Stimulated activated CD8-positive, alpha-beta memory T cell treated with anti-CD3 and anti-CD28 coated beads, Interleukin-2, amount 100 ng/mL, for 1 hour (primary cell): ENCODE measurements around the gene SMPD2.

ENCODE experiments used
- DNase-seq, 2 donors: peaks; one replicate each; pipeline ENCODE4 v3.0.0-alpha.2; 2020; ENCODE audit warnings: low read depth in 2 of 2

SMPD2 gene

GRCh38 chr6:109446541-109446940 is 6.0 kb downstream of the SMPD2 start:
- DNase-seq, result no peak

GRCh38 chr6:109447087-109447486 is 6.6 kb downstream of the SMPD2 start:
- DNase-seq, result no peak

- DNase-seq, result no peak
Observed at GRCh38 chr6:109447878-109448555, 7.5 kb downstream of the SMPD2 start.

GRCh38 chr6:109448615-109449014 is 8.1 kb downstream of the SMPD2 start:
- no peak for DNase-seq

- DNase-seq, result no peak
Observed at GRCh38 chr6:109449064-109449794, 8.7 kb downstream of the SMPD2 start.

DNA sequence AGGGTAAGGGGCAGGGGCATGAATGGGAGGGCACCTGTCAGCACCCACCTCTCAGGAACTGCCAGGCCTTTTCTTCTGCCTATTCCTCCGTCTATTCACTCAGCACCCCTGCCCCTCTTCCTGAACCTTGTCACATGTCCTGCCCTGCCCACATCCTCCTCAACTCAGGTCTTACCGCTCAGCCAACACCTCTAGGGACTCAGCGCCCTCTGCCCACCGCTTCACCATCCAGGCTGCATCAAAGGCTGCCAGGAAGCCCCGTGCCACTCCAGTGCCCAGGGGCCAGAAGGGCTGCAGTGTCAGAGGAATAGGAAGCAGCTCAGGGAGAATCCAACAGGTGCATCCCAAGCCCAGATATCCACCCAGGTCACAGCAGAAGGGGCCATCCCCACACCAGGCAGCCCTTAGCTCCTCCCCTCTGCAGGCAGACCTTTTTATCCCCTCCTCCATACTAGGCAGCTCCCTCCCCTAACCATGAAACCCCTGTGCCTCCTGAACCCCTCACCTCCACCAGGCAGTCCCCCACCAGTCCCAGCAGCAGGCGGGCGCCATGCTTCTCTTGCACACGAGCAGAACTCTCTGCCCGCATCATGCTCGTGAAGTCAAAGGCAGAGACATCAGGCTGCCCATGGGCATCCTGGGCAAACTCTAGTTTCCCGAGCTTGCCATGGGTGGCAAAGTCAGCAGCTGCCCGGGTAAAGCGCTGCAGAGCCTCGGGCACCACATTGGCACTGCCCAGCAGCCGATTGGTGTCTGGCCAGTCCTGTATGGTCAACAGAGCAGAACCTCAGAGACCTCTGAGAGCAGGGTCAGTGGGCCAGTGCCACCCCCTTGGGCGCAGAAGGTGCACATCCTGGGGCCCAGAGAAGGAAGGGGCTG is 9.5 kb downstream of the SMPD2 start:
- no peak for DNase-seq

DNA sequence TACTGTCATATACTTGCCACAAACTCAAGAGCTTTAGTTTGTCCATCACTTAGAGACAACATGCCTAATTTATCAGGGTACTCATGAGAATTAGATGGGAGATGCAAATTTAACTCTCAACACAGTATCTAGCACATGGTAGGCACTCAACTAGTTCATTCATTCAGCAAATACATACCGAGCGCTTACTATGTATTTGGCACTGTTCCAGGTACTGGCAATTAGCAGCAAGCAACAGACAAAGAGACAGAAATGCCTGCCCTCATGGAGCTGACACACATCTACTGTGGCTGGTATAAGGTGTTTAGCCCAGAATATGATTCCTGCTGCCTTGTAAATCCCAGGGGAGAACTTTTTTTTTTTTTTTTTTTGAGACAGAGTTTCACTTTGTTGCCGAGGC is 10.3 kb downstream of the SMPD2 start:
- no peak for DNase-seq

DNA sequence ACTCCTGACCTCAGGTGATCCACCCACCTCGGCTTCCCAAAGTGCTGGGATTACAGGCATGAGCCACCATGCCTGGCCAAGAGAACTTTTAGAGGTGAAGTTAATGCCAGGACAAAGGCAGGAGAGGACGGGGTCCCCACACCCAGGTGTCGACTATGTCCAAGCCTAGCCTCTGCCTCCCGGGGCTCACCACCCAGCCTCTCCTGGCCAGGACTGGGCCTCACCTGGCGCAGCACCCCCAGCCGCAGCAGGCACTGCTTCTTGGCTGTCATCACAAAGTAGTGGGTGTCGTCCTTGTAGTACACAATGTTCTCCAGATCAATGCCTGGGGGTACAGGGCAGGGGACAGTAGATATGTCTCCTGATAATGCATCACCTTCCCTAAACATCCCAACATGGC is 10.9 kb downstream of the SMPD2 start:
- DNase-seq, result no peak

DNA sequence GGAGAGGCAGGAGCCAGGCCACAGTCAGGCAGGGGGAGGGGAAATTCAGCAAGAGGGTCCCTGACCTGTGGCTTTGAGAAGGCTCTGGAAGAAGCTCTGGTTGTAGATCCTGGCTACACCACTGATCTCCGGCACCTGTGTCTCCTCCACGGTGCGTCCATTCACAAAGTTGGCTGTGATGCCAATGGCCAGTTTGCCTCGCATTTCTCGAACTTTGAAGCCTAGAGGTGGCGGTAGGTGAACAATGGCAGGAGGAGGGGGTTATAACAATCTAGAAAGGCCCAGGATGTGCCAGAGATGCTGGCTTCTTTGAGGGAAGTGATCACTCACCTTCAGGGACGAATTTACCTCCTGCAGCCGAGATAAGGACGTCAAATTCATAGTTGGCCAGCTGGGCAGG is 11.7 kb downstream of the SMPD2 start:
- DNase-seq, result no peak

DNA sequence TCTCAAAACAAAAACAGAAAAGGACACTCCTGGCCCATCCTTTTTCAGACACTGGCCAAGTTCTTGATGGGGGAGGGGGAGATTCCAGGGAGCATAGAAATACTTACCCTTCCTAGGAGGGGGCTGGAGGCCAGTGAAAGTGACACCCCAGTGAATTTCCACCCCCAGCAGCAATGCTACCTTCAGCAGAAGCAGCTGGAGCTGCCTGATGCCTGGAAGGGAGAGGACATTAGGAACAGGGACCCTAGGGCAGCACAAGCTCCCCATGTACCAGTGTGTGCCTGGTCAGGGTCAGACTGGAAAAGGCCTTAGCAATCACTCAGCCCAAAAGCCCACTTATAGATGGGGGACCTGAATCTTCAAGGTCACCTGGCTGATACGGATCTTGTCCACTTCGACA is 12.6 kb downstream of the SMPD2 start:
- DNase-seq, result no peak

DNA sequence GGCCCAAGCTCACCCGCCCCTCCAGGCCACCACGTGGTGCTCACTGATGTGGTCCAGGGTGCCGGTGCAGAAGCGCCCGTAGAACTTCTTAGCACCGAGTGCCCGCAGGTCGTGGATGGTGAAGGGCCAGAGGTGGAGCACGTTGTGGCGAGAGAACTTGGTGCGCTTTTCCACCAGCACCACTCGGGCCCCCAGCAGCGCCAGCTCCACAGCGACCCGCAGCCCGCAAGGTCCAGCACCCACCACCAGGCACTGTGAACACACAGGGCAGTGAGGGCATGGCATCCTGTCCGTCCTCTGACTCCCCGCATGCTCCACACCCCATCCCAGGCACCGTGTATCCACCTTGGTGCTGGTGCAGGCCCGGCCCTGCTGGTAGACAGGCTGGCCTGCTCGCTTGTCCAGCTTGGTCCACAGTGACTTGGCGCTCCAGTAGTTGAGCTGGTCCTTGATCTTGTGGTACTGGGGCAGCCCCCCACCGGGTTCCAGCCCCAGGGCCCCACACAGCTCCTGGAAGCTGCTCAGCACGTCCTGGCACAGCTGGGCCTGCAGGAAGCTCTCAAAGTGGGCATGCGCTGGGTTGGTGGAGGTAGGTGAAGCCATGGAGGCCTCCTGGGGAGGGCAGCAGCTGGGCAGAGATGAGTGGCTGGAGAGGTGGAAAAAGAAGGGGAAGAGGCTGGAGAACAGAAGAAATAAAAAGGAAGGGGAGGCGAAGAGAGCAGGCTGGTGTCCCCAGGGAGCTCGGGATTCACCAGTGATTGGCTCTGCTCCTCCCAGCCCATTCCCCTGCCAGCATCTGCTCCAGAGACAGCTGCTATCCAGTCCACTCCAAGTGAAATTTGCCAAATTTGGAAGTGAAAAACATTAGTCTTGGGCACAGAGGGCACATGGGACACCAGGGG is 13.3 kb downstream of the SMPD2 start:
- no peak for DNase-seq

GRCh38 chr6:109454496-109455436 is 14.2 kb downstream of the SMPD2 start:
- peak; percentile 38 to 50 for DNase-seq

DNA sequence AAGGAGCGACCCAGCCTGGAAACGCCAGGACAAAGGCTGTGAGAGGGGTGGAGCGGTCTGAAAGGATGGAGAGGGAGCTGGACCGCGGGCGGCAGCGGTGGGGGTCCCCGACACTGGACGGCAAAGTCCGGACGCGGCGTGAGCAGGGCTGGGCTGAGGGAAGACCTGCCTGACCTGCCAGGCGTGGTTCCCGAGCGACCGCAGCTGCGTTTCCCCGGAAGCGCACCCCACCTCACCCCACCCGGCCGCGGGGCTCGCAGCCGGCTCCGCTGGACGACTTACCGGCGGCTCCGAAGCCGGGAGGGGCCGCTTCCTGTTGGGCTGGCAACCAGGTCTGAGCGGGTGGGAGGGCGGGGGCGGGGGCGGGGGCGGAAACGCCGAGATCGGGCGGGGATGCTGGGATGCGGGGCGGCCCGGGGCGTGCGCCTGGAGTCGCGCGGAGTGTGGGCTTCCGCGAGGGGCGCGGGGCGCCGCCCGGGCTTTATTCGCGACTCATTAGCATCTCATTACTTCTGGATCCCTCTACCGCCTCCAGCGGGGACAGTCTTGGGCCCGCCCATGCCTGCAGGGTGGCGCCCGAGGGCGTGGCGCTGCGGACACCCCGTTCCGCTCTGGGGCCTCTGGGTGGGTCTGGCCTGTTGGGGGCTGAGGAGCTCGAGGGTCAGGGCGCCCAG is 15.1 kb downstream of the SMPD2 start, which contains the start of gene MICAL1:
Gene MICAL1 (minus strand): TSS at position 336 of the 674 bp plus-strand sequence. CDS start 1,576 bp downstream, outside the sequence.
- peak; percentile 33 to 61 for DNase-seq

DNA sequence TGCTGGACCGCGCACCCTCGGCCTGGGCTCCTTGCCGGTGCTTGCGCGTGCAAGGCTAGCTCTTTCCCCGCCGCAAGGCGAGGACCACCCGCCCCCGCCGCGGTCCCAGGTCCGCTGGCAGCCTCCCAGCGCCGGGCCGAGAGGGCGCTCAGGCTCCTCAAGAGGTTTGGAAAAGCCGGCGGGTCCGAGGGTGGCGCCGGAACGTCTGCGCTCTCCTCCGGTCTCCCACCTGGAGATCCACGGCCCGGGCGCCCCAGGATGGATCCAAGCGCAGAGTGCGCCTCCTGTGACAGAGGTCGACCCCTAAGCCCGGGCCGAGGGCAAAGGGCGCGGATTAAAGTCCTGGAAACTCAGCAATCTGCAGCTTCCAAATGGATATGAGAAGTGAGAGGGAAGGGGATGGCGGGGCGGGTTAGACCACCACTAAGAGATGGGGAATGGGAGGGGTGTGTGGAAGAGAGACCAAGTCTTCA is 15.6 kb downstream of the SMPD2 start:
- DNase-seq, result no peak

DNA sequence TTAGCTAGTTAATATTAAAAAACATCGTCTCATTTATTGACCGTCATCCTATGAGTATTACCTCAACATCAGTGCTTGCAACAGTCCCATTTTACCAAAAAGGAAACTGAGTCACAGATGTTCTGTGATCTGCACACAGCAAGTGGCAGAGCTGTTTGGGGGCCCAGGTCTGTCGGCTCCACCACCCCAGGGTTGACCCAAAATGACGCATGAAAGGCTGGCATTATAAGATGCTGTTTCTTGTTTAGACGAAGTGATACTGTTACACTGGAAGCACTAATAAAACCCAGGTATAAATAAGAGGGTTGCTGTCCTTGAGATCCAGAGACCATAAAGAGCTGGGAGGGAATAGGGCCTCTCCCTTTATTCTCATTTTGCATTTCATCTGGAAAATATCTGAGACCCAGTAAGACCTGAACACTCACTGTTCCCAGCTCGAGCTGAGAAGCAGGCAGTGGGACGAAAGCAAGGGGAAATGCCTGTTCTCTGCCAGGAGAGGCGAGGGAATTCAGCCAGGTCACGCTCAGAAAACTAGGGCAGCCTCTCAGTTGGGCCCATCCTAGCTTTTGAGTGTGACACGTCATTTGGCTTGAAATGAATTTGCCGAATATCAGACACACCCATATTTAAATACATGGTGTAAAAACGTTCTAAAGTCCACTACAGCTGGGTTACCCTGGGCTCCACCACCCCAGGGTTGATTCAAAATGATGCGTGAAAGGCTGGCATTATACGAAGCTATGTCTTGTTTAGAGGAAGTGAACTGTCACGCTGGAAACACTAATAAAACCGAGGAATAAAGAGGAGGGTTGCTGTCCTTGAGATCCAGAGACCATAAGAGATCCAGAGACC is 16.4 kb downstream of the SMPD2 start:
- DNase-seq, result no peak

DNA sequence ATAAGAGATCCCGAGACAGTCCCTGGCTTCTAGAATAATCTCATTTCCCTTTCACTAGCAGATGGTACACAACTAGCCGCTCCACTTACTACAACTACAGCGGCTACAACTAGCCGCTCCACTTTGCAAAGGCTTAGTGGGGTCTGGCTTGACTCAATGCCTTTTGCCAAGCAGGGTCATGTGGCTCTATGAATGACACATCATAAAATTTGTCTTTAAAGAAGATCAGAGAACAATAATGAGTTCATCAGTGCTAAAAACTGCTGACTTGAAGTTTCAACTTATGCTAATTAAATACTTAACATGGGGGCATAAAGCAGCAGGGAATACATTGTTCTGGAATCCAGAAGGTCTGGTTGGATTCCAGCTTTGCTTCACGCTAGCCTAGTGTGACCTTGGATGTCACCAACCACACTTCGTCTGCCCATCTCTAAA is 17.1 kb downstream of the SMPD2 start:
- no peak for DNase-seq

DNA sequence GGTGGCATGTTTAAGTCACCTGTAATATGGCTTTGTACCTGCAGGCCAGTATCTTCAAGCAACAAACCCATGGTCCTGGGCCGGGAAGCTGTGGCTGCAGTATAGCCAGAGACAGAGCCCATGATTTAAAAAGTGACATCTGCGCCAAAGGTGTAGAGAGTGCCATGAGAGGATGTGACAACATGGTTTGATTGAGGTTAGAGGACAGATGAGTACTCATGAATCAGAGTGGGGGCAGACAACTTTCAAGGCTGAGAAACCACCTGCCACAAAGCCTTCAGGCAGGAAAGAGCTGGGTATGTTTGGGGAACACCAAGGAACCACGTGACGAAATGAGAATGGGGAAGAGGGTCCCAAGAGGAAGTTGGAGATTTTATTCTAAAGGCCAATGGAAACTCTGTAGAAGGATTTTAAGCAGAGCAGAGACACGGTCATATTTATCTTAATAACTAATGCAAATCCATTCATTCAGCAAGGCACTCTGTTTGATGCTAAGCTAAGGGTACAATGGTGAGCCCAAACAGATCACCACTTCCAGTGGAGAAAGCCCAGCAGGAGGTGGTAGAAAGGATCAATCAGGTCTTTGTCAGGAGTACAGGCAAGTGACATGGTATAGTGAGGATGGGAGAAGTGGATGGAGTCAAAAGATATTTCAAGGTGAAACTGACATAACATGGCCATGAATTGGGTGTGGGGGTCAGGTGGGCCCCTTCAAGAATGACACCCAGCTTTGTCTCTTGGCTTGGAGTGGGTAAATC is 18.4 kb downstream of the SMPD2 start:
- no peak for DNase-seq
